PC-9 (cell line): ENCODE measurements around the gene HTT-AS. TPM values are rescaled to one million over a fixed set of nuclear protein-coding genes. Genes with fewer than 3 reads are reported as not detected.

Experiments
- BruUV-seq: library from RNA; stranded (reverse); fragments of 400-500 nt; replicated peaks from 2 replicates; lab custom pipeline; 2021; lab: Mats Ljungman, UMichigan
- CTCF ChIA-PET: fragments of 300-600 bp; sonication (Branson Sonifier 250); formaldehyde crosslinking; loops from one replicate; lab custom pipeline; 2022; ENCODE audit warnings: antibody characterized with exemption; lab: Charles Lee
- POLR2A ChIA-PET: fragments of 300-600 bp; sonication (Branson Sonifier 250); formaldehyde crosslinking; loops from one replicate; lab custom pipeline; 2022; ENCODE audit warnings: antibody characterized with exemption; ENCODE audit not compliant: unreplicated experiment; lab: Charles Lee
- DNase-seq, 2 experiments: peaks; one replicate each; pipeline versions ENCODE4 v3.0.0 to v3.0.0-alpha.2; 2015 to 2022; ENCODE audit warnings: mixed read lengths in 1 of 2
- H2AFZ ChIP-seq: fragments of 200-600 bp; sonication (generic); 2 replicates; pipeline ENCODE4 v1.8.1; 2017; ENCODE audit warnings: antibody characterized with exemption
- H3F3A ChIP-seq: fragments of 200-600 bp; sonication (generic); 2 replicates; pipeline ENCODE4 v1.8.1; 2017; ENCODE audit warnings: antibody characterized with exemption, mild to moderate bottlenecking, low read depth; ENCODE audit not compliant: insufficient read depth
- H3K27ac ChIP-seq: fragments of 200-600 bp; sonication (generic); 2 replicates; pipeline ENCODE4 v1.6.1; 2016; ENCODE audit warnings: mixed run types
- H3K27me3 ChIP-seq: fragments of 200-600 bp; sonication (generic); 2 replicates; pipeline ENCODE4 v1.6.1; 2016; ENCODE audit warnings: low read depth, mixed run types; ENCODE audit not compliant: insufficient read depth
- H3K36me3 ChIP-seq: fragments of 200-600 bp; sonication (generic); 2 replicates; pipeline ENCODE4 v1.6.1; 2016; ENCODE audit warnings: low read depth, mixed run types
- H3K4me1 ChIP-seq: fragments of 200-600 bp; sonication (generic); replicated peaks from 2 replicates; pipeline ENCODE4 v1.6.1; 2016; ENCODE audit warnings: mixed run types; ENCODE audit not compliant: insufficient read depth
- H3K4me2 ChIP-seq: fragments of 200-600 bp; sonication (generic); 2 replicates; pipeline ENCODE4 v1.6.1; 2017; ENCODE audit warnings: mixed run types
- H3K4me3 ChIP-seq: fragments of 200-600 bp; sonication (generic); 2 replicates; pipeline ENCODE4 v1.6.1; 2016; ENCODE audit warnings: mixed run types
- H3K79me2 ChIP-seq: fragments of 200-600 bp; sonication (generic); 2 replicates; pipeline ENCODE4 v1.6.1; 2017; ENCODE audit warnings: low read depth, mixed run types
- H3K9me2 ChIP-seq: fragments of 200-600 bp; sonication (generic); 2 replicates; pipeline ENCODE4 v1.8.1; 2017; ENCODE audit warnings: mild to moderate bottlenecking; ENCODE audit not compliant: insufficient read depth
- H3K9me3 ChIP-seq: fragments of 200-600 bp; sonication (generic); 2 replicates; pipeline ENCODE4 v1.8.1; 2016; ENCODE audit warnings: low read depth; ENCODE audit not compliant: insufficient read depth
- H4K20me1 ChIP-seq: fragments of 200-600 bp; sonication (generic); 2 replicates; pipeline ENCODE4 v1.8.1; 2017; ENCODE audit not compliant: insufficient read depth
- CTCF ChIP-seq: fragments of 200-600 bp; sonication (generic); conservative IDR thresholded peaks from 2 replicates; pipeline ENCODE4 v1.6.1; 2017; ENCODE audit warnings: mixed run types, antibody characterized with exemption, mild to moderate bottlenecking, moderate library complexity
- EZH2 ChIP-seq: fragments of 200-600 bp; sonication (generic); IDR thresholded peaks from 2 replicates; pipeline ENCODE4 v1.8.0; 2017; ENCODE audit warnings: antibody characterized with exemption, low read depth
- intact Hi-C: fragments of 100-400 bp; cut with micrococcal nuclease; formaldehyde crosslinking; loops from one replicate; pipeline ENCODE4 v1.10.0; 2022; ENCODE audit not compliant: unreplicated experiment
- total RNA-seq: library from RNA; stranded (reverse); gene quantifications from 2 replicates; pipeline ENCODE4 v1.2.3, GENCODE V29; 2021

The HTT-AS gene
- total RNA-seq, 1 experiment from 2014 or later: not detected

- no peak overlapping the region for H3K27ac ChIP-seq
- TF ChIP-seq EZH2 (no peak), CTCF (no peak)
- no TSS peak for BruUV-seq
- H3K9me2 ChIP-seq: no peaks in the 10 kb centered on the region
- DNase-seq: no peak
- H3F3A ChIP-seq: no peaks in the 10 kb centered on the region
- no peaks in the 10 kb centered on the region for H3K27me3 ChIP-seq
- POLR2A ChIA-PET: interaction anchor here (0.7 kb wide), 1 partner anchor 10 kb away, joined by 5 read pairs; no protein-coding TSS in a partner anchor
- H4K20me1 ChIP-seq: no peaks in the 10 kb centered on the region
- no peaks in the 10 kb centered on the region for H3K4me1 ChIP-seq
- intact Hi-C loops: no loop called here
- H2AFZ ChIP-seq: no peak overlapping the region
- H3K4me3 ChIP-seq: no peak overlapping the region
- CTCF ChIA-PET: no interaction called here
- no peaks in the 10 kb centered on the region for H3K9me3 ChIP-seq
- no peaks in the 10 kb centered on the region for H3K36me3 ChIP-seq
- no peaks in the 10 kb centered on the region for H3K79me2 ChIP-seq
- H3K4me2 ChIP-seq: no peak overlapping the region
Measured at GRCh38 chr4:3017504-3017903, 56.8 kb downstream of the HTT-AS start.

GRCh38 chr4:3016961-3017360 is 57.4 kb downstream of the HTT-AS start:
- no peak overlapping the region for H3K27ac ChIP-seq
- H3K9me2 ChIP-seq: no peaks in the 10 kb centered on the region
- intact Hi-C loops: no loop called here
- H3K4me2 ChIP-seq: no peak overlapping the region
- BruUV-seq: no TSS peak
- H4K20me1 ChIP-seq: no peaks in the 10 kb centered on the region
- no peak overlapping the region for H2AFZ ChIP-seq
- no peak for TF ChIP-seq EZH2
- TF ChIP-seq CTCF: no peak
- no peaks in the 10 kb centered on the region for H3K27me3 ChIP-seq
- ChIA-PET POLR2A (interaction anchor here (0.7 kb wide), 1 partner anchor 10 kb away, joined by 5 read pairs; no protein-coding TSS in a partner anchor), CTCF (no interaction called here)
- H3K4me3 ChIP-seq: no peak overlapping the region
- no peaks in the 10 kb centered on the region for H3K36me3 ChIP-seq
- H3K9me3 ChIP-seq: no peaks in the 10 kb centered on the region
- H3F3A ChIP-seq: no peaks in the 10 kb centered on the region
- H3K79me2 ChIP-seq: no peaks in the 10 kb centered on the region
- DNase-seq: no peak
- no peaks in the 10 kb centered on the region for H3K4me1 ChIP-seq

- DNase-seq: no peak
- no TSS peak for BruUV-seq
- TF ChIP-seq EZH2 (no peak), CTCF (no peak)
- Histone ChIP-seq H3K4me1 (peaks cover 17% of the 10 kb centered on the region; the same call in 1 of the 2 replicates), H3K27ac (no peak overlapping the region), H3K9me3 (no peaks in the 10 kb centered on the region), H4K20me1 (no peaks in the 10 kb centered on the region), H3K4me3 (no peak overlapping the region), H2AFZ (no peak overlapping the region), H3K9me2 (no peaks in the 10 kb centered on the region), H3K27me3 (no peaks in the 10 kb centered on the region), H3K79me2 (no peaks in the 10 kb centered on the region), H3K4me2 (no peak overlapping the region), H3F3A (no peaks in the 10 kb centered on the region), H3K36me3 (no peaks in the 10 kb centered on the region)
- CTCF ChIA-PET: interaction anchor here (0.7 kb wide), 1 partner anchor 18 kb away, joined by 6 read pairs; no protein-coding TSS in a partner anchor
- POLR2A ChIA-PET: interaction anchor here (0.6 kb wide), 1 partner anchor 278 kb away, joined by 3 read pairs; no protein-coding TSS in a partner anchor
- intact Hi-C loops: no loop called here
Measured at GRCh38 chr4:3013839-3014350, 60.4 kb downstream of the HTT-AS start.

Other genes starting within 250 kb of the HTT-AS start
- 178 and 181 TPM in 2 replicates for gene ADD1, start 230.7 kb downstream of the HTT-AS start, total RNA-seq
- gene NOP14, start 111.1 kb downstream of the HTT-AS start, total RNA-seq: 30.9 and 33.6 TPM in 2 replicates
- gene GRK4, start 111.0 kb downstream of the HTT-AS start, total RNA-seq: 3.1 and 4.4 TPM in 2 replicates
- gene HTT, start 143 bp upstream of the HTT-AS start, total RNA-seq: 69.0 and 81.7 TPM in 2 replicates
- gene MSANTD1, start 174.6 kb upstream of the HTT-AS start, total RNA-seq: 3.1 and 3.4 TPM in 2 replicates
- gene RGS12, start 218.5 kb upstream of the HTT-AS start, total RNA-seq: 36.6 and 37.1 TPM in 2 replicates